IMR-90 (cell line): ENCODE data around the gene TRMT1. TPM values are rescaled to one million over a fixed set of nuclear protein-coding genes. Genes with fewer than 3 reads are reported as not detected.

Experiments used
- ATAC-seq: fragments of 200-7000 bp; cut with Tn5 transposase; 2 replicates; pipeline ENCODE4 v1.9.1; 2020; ENCODE audit warnings: low read depth, mild to moderate bottlenecking, moderate library complexity
- BruUV-seq: library from RNA; stranded (reverse); fragments of 400-500 nt; replicated peaks from 2 replicates; lab custom pipeline; 2021; lab: Mats Ljungman, UMichigan
- CTCF ChIA-PET: fragments of 300-600 bp; formaldehyde crosslinking; extraction: SDS; loops from one replicate; lab custom pipeline; 2021; ENCODE audit warnings: antibody characterized with exemption; lab: Yijun Ruan, JAX
- POLR2A ChIA-PET: fragments of 300-600 bp; sonication (Branson Sonifier 250); formaldehyde crosslinking; loops from one replicate; lab custom pipeline; 2022; ENCODE audit warnings: antibody characterized with exemption; ENCODE audit not compliant: unreplicated experiment; lab: Charles Lee
- DNase-seq: peaks from one replicate; pipeline ENCODE4 v3.0.0; 2013
- H2AFZ ChIP-seq: replicated peaks from 2 replicates; pipeline ENCODE3; 2013; ENCODE audit warnings: low read length, mild to moderate bottlenecking; ENCODE audit not compliant: poor library complexity
- H2AK5ac ChIP-seq: 2 replicates; pipeline ENCODE4 v1.6.1; 2013; ENCODE audit warnings: low read depth, low read length, inconsistent platforms
- H2AK9ac ChIP-seq: replicated peaks from 2 replicates; pipeline ENCODE3; 2013; ENCODE audit warnings: mild to moderate bottlenecking, low read depth, low read length, moderate library complexity; ENCODE audit not compliant: poor library complexity
- H2BK120ac ChIP-seq: 2 replicates; pipeline ENCODE4 v1.6.1; 2013; ENCODE audit warnings: low read depth, low read length, inconsistent platforms
- H2BK15ac ChIP-seq: 3 replicates; pipeline ENCODE4 v1.6.1; 2013; ENCODE audit warnings: low read depth, low read length, inconsistent platforms
- H2BK20ac ChIP-seq: 2 replicates; pipeline ENCODE4 v1.6.1; 2013; ENCODE audit warnings: low read depth, mild to moderate bottlenecking, inconsistent platforms, low read length, moderate library complexity
- H2BK5ac ChIP-seq: 2 replicates; pipeline ENCODE4 v1.6.1; 2013; ENCODE audit warnings: mild to moderate bottlenecking, low read depth, low read length, inconsistent platforms; ENCODE audit not compliant: poor library complexity, severe bottlenecking
- H3K14ac ChIP-seq: replicated peaks from 2 replicates; pipeline ENCODE4 v1.6.1; 2013; ENCODE audit warnings: low read depth, low read length, inconsistent platforms
- H3K18ac ChIP-seq: 2 replicates; pipeline ENCODE4 v1.6.1; 2013; ENCODE audit warnings: low read depth, low read length, control low read depth
- H3K23ac ChIP-seq: 2 replicates; pipeline ENCODE4 v1.6.1; 2013; ENCODE audit warnings: low read depth, low read length, inconsistent platforms
- H3K27ac ChIP-seq: 2 replicates; pipeline ENCODE4 v1.5.1; 2013; ENCODE audit warnings: mild to moderate bottlenecking, control low read depth, low read length; ENCODE audit not compliant: insufficient read depth
- H3K27me3 ChIP-seq: 2 replicates; pipeline ENCODE4 v1.6.1; 2013; ENCODE audit warnings: low read length; ENCODE audit not compliant: control insufficient read depth, insufficient read depth
- H3K36me3 ChIP-seq: 2 replicates; pipeline ENCODE4 v1.6.1; 2013; ENCODE audit warnings: low read length, mixed read lengths; ENCODE audit not compliant: control insufficient read depth, insufficient read depth
- H3K4ac ChIP-seq: 2 replicates; pipeline ENCODE4 v1.6.1; 2013; ENCODE audit warnings: low read depth, low read length, inconsistent platforms
- H3K4me1 ChIP-seq: 2 replicates; pipeline ENCODE4 v1.6.1; 2013; ENCODE audit warnings: low read length, mixed read lengths; ENCODE audit not compliant: control insufficient read depth, insufficient read depth
- H3K4me2 ChIP-seq: 2 replicates; pipeline ENCODE4 v1.6.1; 2013; ENCODE audit warnings: low read depth, mild to moderate bottlenecking, control low read depth, low read length, moderate library complexity
- H3K4me3 ChIP-seq: 2 replicates; pipeline ENCODE4 v1.5.1; 2013; ENCODE audit warnings: low read depth, mild to moderate bottlenecking, control low read depth, low read length, moderate library complexity; ENCODE audit not compliant: insufficient read depth
- H3K56ac ChIP-seq: 2 replicates; pipeline ENCODE4 v1.6.1; 2013; ENCODE audit warnings: low read length, inconsistent platforms; ENCODE audit not compliant: insufficient read depth; ENCODE audit errors: extremely low read depth
- H3K79me1 ChIP-seq, 2 experiments: 2 replicates each; pipeline ENCODE4 v1.6.1; 2013; ENCODE audit warnings: low read length in 2 of 2, inconsistent platforms in 1 of 2, low read depth in 1 of 2
- H3K9ac ChIP-seq: 2 replicates; pipeline ENCODE4 v1.6.1; 2013; ENCODE audit warnings: low read depth, low read length, control low read depth
- H3K9me1 ChIP-seq: 2 replicates; pipeline ENCODE4 v1.6.1; 2013; ENCODE audit warnings: low read length, inconsistent platforms; ENCODE audit not compliant: insufficient read depth
- H3K9me3 ChIP-seq: 2 replicates; pipeline ENCODE4 v1.6.1; 2013; ENCODE audit warnings: low read length; ENCODE audit not compliant: control insufficient read depth, insufficient read depth
- H4K20me1 ChIP-seq: 2 replicates; pipeline ENCODE4 v1.6.1; 2013; ENCODE audit warnings: low read length, inconsistent platforms; ENCODE audit not compliant: insufficient read depth
- H4K5ac ChIP-seq: 2 replicates; pipeline ENCODE4 v1.6.1; 2013; ENCODE audit warnings: mild to moderate bottlenecking, low read depth, low read length, control low read depth
- H4K8ac ChIP-seq, 2 experiments: 2 replicates each; pipeline ENCODE4 v1.6.1; 2013; ENCODE audit warnings: low read depth in 2 of 2, low read length in 2 of 2, control low read depth in 1 of 2, inconsistent platforms in 1 of 2
- H4K91ac ChIP-seq: 2 replicates; pipeline ENCODE4 v1.6.1; 2013; ENCODE audit warnings: low read depth, low read length, inconsistent platforms; ENCODE audit not compliant: insufficient read depth
- CEBPB ChIP-seq: IDR thresholded peaks from 2 replicates; pipeline ENCODE4 v1.6.1; 2012; ENCODE audit warnings: low read depth, low read length, improper control_type of control experiment
- CHD1 ChIP-seq: IDR thresholded peaks from 2 replicates; pipeline ENCODE4 v1.6.1; 2012; ENCODE audit warnings: low read depth, low read length, improper control_type of control experiment
- CTCF ChIP-seq: conservative IDR thresholded peaks from 2 replicates; pipeline ENCODE4 v1.5.1; 2012; ENCODE audit warnings: mild to moderate bottlenecking, low read depth, low read length, improper control_type of control experiment
- ELK1 ChIP-seq: fragments of 150-350 bp; IDR thresholded peaks from 2 replicates; pipeline ENCODE4 v1.6.1; 2016; ENCODE audit warnings: low read depth, mild to moderate bottlenecking, low read length, moderate library complexity, borderline replicate concordance
- FOS ChIP-seq: fragments of 150-350 bp; IDR thresholded peaks from 2 replicates; pipeline ENCODE4 v1.6.1; 2016; ENCODE audit warnings: low read depth, low read length
- MAFK ChIP-seq: IDR thresholded peaks from 2 replicates; pipeline ENCODE4 v1.6.1; 2012; ENCODE audit warnings: low read depth, low read length, improper control_type of control experiment
- MAZ ChIP-seq: IDR thresholded peaks from 2 replicates; pipeline ENCODE4 v1.6.1; 2012; ENCODE audit warnings: low read depth, mild to moderate bottlenecking, low read length, improper control_type of control experiment, moderate library complexity, borderline replicate concordance
- NFE2L2 ChIP-seq: fragments of 150-350 bp; IDR thresholded peaks from 2 replicates; pipeline ENCODE4 v1.6.1; 2016; ENCODE audit warnings: low read depth, mild to moderate bottlenecking, low read length
- POLR2A ChIP-seq: IDR thresholded peaks from 2 replicates; pipeline ENCODE4 v1.6.1; 2012; ENCODE audit warnings: mild to moderate bottlenecking, low read depth, low read length
- RCOR1 ChIP-seq: IDR thresholded peaks from 2 replicates; pipeline ENCODE4 v1.6.1; 2012; ENCODE audit warnings: mild to moderate bottlenecking, low read length, improper control_type of control experiment; ENCODE audit not compliant: insufficient replicate concordance
- RFX5 ChIP-seq: IDR thresholded peaks from 2 replicates; pipeline ENCODE4 v1.8.0; 2012; ENCODE audit warnings: low read depth, mild to moderate bottlenecking, low read length, moderate library complexity
- SMC3 ChIP-seq: fragments of 150-350 bp; IDR thresholded peaks from 2 replicates; pipeline ENCODE4 v1.6.1; 2016; ENCODE audit warnings: low read depth, mild to moderate bottlenecking, antibody characterized with exemption, low read length, moderate library complexity
- USF2 ChIP-seq: fragments of 150-350 bp; IDR thresholded peaks from 2 replicates; pipeline ENCODE4 v1.6.1; 2017; ENCODE audit warnings: mild to moderate bottlenecking, antibody characterized with exemption, low read length, low read depth
- WGBS, 2 experiments: methylation state at CpG; one replicate each; pipeline versions ENCODE4 v1.1.5 to v1.1.7; 2013; ENCODE audit warnings: missing lambda C conversion rate in 2 of 2; ENCODE audit not compliant: insufficient read length in 1 of 2; ENCODE audit errors: extremely low coverage in 2 of 2; 5-methylcytosine and 5-hydroxymethylcytosine counted together
- dilution Hi-C: fragments of 300-500 bp; cut with HindIII; formaldehyde crosslinking; loops from one replicate; pipeline ENCODE4 v1.14.3; 2018; ENCODE audit warnings: low sequenced_read_pairs; ENCODE audit not compliant: unreplicated experiment
- in situ Hi-C: fragments of 300-500 bp; cut with MboI; formaldehyde crosslinking; loops from 3 replicates; pipeline ENCODE4 v1.14.3; 2019; ENCODE audit warnings: low sequenced_read_pairs, inconsistent platforms, mixed read lengths
- intact Hi-C: fragments of 100-400 bp; cut with micrococcal nuclease; formaldehyde crosslinking; loops from 2 replicates; pipeline ENCODE4 v1.10.0; 2022
- polyA plus RNA-seq, 3 experiments: library from polyadenylated mRNA; depleted of rRNA; stranded (reverse); fragments of >200 nt; gene quantifications; 2 replicates each; pipeline ENCODE4 v1.2.3, GENCODE V29; 2012; ENCODE audit warnings: low replicate concordance in 1 of 3
- total RNA-seq: library from RNA; depleted of rRNA; stranded (reverse); fragments of >200 nt; gene quantifications from 2 replicates; pipeline ENCODE4 v1.2.3, GENCODE V29; 2012

TRMT1 gene
- total and polyA plus RNA-seq, 2 of the 4 experiments (the other 2 are of a cell fraction), result 28.3 to 56.0 TPM

- peak overlapping the region; percentile 54 for H2AFZ ChIP-seq
- peak overlapping the region; percentile 55 for H3K4ac ChIP-seq
- CTCF ChIA-PET, result interaction anchor here (0.9 to 1.7 kb wide), 3 partner anchors 18 to 113 kb away, joined by 3 to 6 read pairs (median 5); no protein-coding TSS in a partner anchor
- H4K5ac ChIP-seq, result no peak overlapping the region
- POLR2A ChIA-PET, result interaction anchor here (0.6 kb wide), 1 partner anchor 16 kb away, joined by 3 read pairs; no protein-coding TSS in a partner anchor
- no CpG with 5 or more reads among the region's 12 CpGs for WGBS, 2 experiments
- H3K9me3 ChIP-seq, result no peaks in the 10 kb centered on the region
- no peak overlapping the region for H3K9ac ChIP-seq
- H3K4me1 ChIP-seq, result peaks cover 38% of the 10 kb centered on the region
- no peak overlapping the region for H3K56ac ChIP-seq
- H2AK9ac ChIP-seq, result peak overlapping the region; percentile 96
- H3K23ac ChIP-seq, result no peak overlapping the region
- H3K14ac ChIP-seq, result peak overlapping the region; percentile 58; the same call in 1 of the 2 replicates
- H3K4me2 ChIP-seq, result peak overlapping the region; percentile 18; the same call in 1 of the 2 replicates
- peaks cover 53% of the 10 kb centered on the region for H3K36me3 ChIP-seq
- H3K9me1 ChIP-seq, result peaks cover 4% of the 10 kb centered on the region
- H2BK120ac ChIP-seq, result peak overlapping the region; percentile 47
- TF ChIP-seq RCOR1 (no peak), POLR2A (no peak), RFX5 (no peak), FOS (no peak), CHD1 (no peak), CTCF (no peak), CEBPB (no peak), USF2 (no peak), ELK1 (no peak), SMC3 (no peak), NFE2L2 (no peak), MAZ (no peak), MAFK (no peak)
- no peak overlapping the region for H3K4me3 ChIP-seq
- no peak overlapping the region; the same call in 1 of the 2 replicates for H3K27ac ChIP-seq
- peak overlapping the region; percentile 57; the same call in 1 of the 2 replicates for H2AK5ac ChIP-seq
- DNase-seq (no peak), ATAC-seq (no peak)
- no peak overlapping the region for H2BK5ac ChIP-seq
- H4K91ac ChIP-seq, result peak overlapping the region; percentile 19; the same call in 1 of the 2 replicates
- no peaks in the 10 kb centered on the region for H3K27me3 ChIP-seq
- dilution Hi-C loops (no loop called here), in situ Hi-C loops (no loop called here), intact Hi-C loops (no loop called here)
- H3K79me1 ChIP-seq, result peaks cover 0 to 25% of the 10 kb centered on the region in 2 experiments; a peak in 2 of 4 replicates
- BruUV-seq, result no TSS peak
- H2BK15ac ChIP-seq, result no peak overlapping the region
- no peak overlapping the region for H3K18ac ChIP-seq
- H4K20me1 ChIP-seq, result peaks cover 8% of the 10 kb centered on the region; the same call in 1 of the 2 replicates
- H2BK20ac ChIP-seq, result no peak overlapping the region
- H4K8ac ChIP-seq, result peak overlapping the region in 1 of 2 experiments; percentile 36; a peak in 1 of 4 replicates
These were observed 37.5 kb downstream of the TRMT1 start for GRCh38 chr19:13078897-13079541.
